Activated T-cell treated with anti-CD3 and anti-CD28 coated beads, Interleukin-2, amount 50 U/mL, for 72 hours (primary cell): ENCODE measurements around the gene TOM1. TPM values are rescaled to one million over a fixed set of nuclear protein-coding genes. Genes with fewer than 3 reads are reported as not detected.

Experiments
- ATAC-seq, 2 donors: fragments of 150-1000 bp; cut with Tn5 transposase; replicated peaks in 1 of 2; 2 replicates each; pipeline ENCODE4 v1.10.0; 2021; ENCODE audit warnings: moderate library complexity in 2 of 2, mild to moderate bottlenecking in 1 of 2
- DNase-seq, 2 donors: peaks; one replicate each; pipeline ENCODE4 v3.0.0; 2021 to 2022; ENCODE audit warnings: mixed read lengths in 1 of 2
- H3K27ac Mint-ChIP-seq: one replicate; pipeline ENCODE4 v1.8.0; 2022; ENCODE audit warnings: mild to moderate bottlenecking, moderate library complexity, mixed read lengths
- H3K27me3 Mint-ChIP-seq: one replicate; pipeline ENCODE4 v1.8.0; 2022; ENCODE audit warnings: low read depth, mixed read lengths
- H3K36me3 Mint-ChIP-seq, 2 donors: one replicate each; pipeline ENCODE4 v1.8.0; 2022; ENCODE audit warnings: mixed read lengths in 2 of 2, mild to moderate bottlenecking in 1 of 2; ENCODE audit not compliant: insufficient read depth in 2 of 2
- H3K4me1 Mint-ChIP-seq: one replicate; pipeline ENCODE4 v1.8.0; 2022; ENCODE audit warnings: low read depth, mixed read lengths
- H3K4me3 Mint-ChIP-seq, 2 donors: one replicate each; pipeline ENCODE4 v1.8.0; 2022; ENCODE audit warnings: mild to moderate bottlenecking in 2 of 2, mixed read lengths in 2 of 2, moderate library complexity in 2 of 2
- H3K9me3 Mint-ChIP-seq, 2 donors: one replicate each; pipeline ENCODE4 v1.8.0; 2022; ENCODE audit warnings: mixed read lengths in 2 of 2
- total RNA-seq, 2 donors: library from RNA; stranded (reverse); gene quantifications; one replicate each; pipeline ENCODE4 v1.2.3, GENCODE V29; 2022

Gene TOM1
- total RNA-seq = 10 to 100 TPM; 38.4 to 40.4 TPM

- DNase-seq = peak; percentile 98 to 99
- Mint-ChIP-seq H3K27ac (peak within 1 kb of the TSS; percentile 97), H3K4me1 (peaks cover 44% of the 10 kb centered on the region), H3K9me3 (no peaks in the 10 kb centered on the region), H3K27me3 (no peaks in the 10 kb centered on the region), H3K4me3 (peak within 1 kb of the TSS; percentile 94 to 99), H3K36me3 (no peaks in the 10 kb centered on the region)
- ATAC-seq = peak; percentile 95 to 96
Observed at GRCh38 chr22:35299673-35300499, at the start of gene TOM1. Gene TOM1 (plus strand): TSS chr22:35299894. CDS start chr22:35299929, 35 bp downstream.

- Mint-ChIP-seq H3K27ac (no peak overlapping the region), H3K4me1 (peaks cover 6% of the 10 kb centered on the region), H3K9me3 (no peaks in the 10 kb centered on the region), H3K36me3 (no peaks in the 10 kb centered on the region), H3K4me3 (no peak overlapping the region), H3K27me3 (peaks cover 19% of the 10 kb centered on the region)
- DNase-seq (no peak), ATAC-seq (no peak)
Observed at GRCh38 chr22:35250156-35250555, 49.5 kb upstream of the TOM1 start.

GRCh38 chr22:35253946-35254345 lies 45.7 kb upstream of the TOM1 start:
- H3K9me3 Mint-ChIP-seq = no peaks in the 10 kb centered on the region
- ATAC-seq = no peak
- H3K4me3 Mint-ChIP-seq = no peak overlapping the region
- no peak overlapping the region for H3K27ac Mint-ChIP-seq
- peaks cover 5 to 7% of the 10 kb centered on the region in 2 donors for H3K36me3 Mint-ChIP-seq
- DNase-seq = no peak
- no peaks in the 10 kb centered on the region for H3K27me3 Mint-ChIP-seq
- peaks cover 22% of the 10 kb centered on the region for H3K4me1 Mint-ChIP-seq

- H3K9me3 Mint-ChIP-seq = no peaks in the 10 kb centered on the region
- no peaks in the 10 kb centered on the region for H3K27me3 Mint-ChIP-seq
- peak; percentile 26 to 27 for ATAC-seq
- H3K4me3 Mint-ChIP-seq = peak overlapping the region; percentile 90 to 94
- DNase-seq = no peak
- peaks cover 34% of the 10 kb centered on the region for H3K4me1 Mint-ChIP-seq
- H3K36me3 Mint-ChIP-seq = peaks cover 6 to 12% of the 10 kb centered on the region in 2 donors
- peak overlapping the region; percentile 81 for H3K27ac Mint-ChIP-seq
Observed at GRCh38 chr22:35257002-35257320, 42.7 kb upstream of the TOM1 start.

- peaks cover 6 to 12% of the 10 kb centered on the region in 2 donors for H3K36me3 Mint-ChIP-seq
- peak; percentile 87 to 90 for DNase-seq
- peak within 1 kb of the TSS; percentile 83 for H3K27ac Mint-ChIP-seq
- H3K27me3 Mint-ChIP-seq = no peaks in the 10 kb centered on the region
- peak within 1 kb of the TSS; percentile 90 to 94 for H3K4me3 Mint-ChIP-seq
- peak; percentile 95 to 96 for ATAC-seq
- no peaks in the 10 kb centered on the region for H3K9me3 Mint-ChIP-seq
- peaks cover 28% of the 10 kb centered on the region for H3K4me1 Mint-ChIP-seq
Observed at GRCh38 chr22:35257321-35258190, 42.1 kb upstream of the TOM1 start, which contains the start of gene HMGXB4. Gene HMGXB4 (plus strand): TSS chr22:35257493. CDS start chr22:35262391, 4,898 bp downstream.

GRCh38 chr22:35258191-35258988 lies 41.3 kb upstream of the TOM1 start:
- Mint-ChIP-seq H3K9me3 (no peaks in the 10 kb centered on the region), H3K27me3 (no peaks in the 10 kb centered on the region), H3K4me3 (peak overlapping the region; percentile 88 to 94), H3K36me3 (peaks cover 6 to 16% of the 10 kb centered on the region in 2 donors), H3K27ac (peak overlapping the region; percentile 83), H3K4me1 (peaks cover 28% of the 10 kb centered on the region)
- DNase-seq = no peak
- ATAC-seq = no peak

GRCh38 chr22:35264986-35265385 lies 34.7 kb upstream of the TOM1 start:
- H3K27ac Mint-ChIP-seq = peak overlapping the region; percentile 73
- peaks cover 18 to 31% of the 10 kb centered on the region in 2 donors for H3K36me3 Mint-ChIP-seq
- DNase-seq (no peak), ATAC-seq (no peak)
- H3K9me3 Mint-ChIP-seq = no peaks in the 10 kb centered on the region
- H3K4me1 Mint-ChIP-seq = peaks cover 13% of the 10 kb centered on the region
- no peaks in the 10 kb centered on the region for H3K27me3 Mint-ChIP-seq
- no peak overlapping the region for H3K4me3 Mint-ChIP-seq

- ATAC-seq (no peak), DNase-seq (no peak)
- peaks cover 11% of the 10 kb centered on the region for H3K4me1 Mint-ChIP-seq
- peaks cover 19 to 32% of the 10 kb centered on the region in 2 donors for H3K36me3 Mint-ChIP-seq
- H3K9me3 Mint-ChIP-seq = no peaks in the 10 kb centered on the region
- H3K27me3 Mint-ChIP-seq = no peaks in the 10 kb centered on the region
- no peak overlapping the region for H3K4me3 Mint-ChIP-seq
- H3K27ac Mint-ChIP-seq = no peak overlapping the region
Observed at GRCh38 chr22:35266277-35266676, 33.4 kb upstream of the TOM1 start.

GRCh38 chr22:35269630-35270029 lies 30.1 kb upstream of the TOM1 start:
- Mint-ChIP-seq H3K4me3 (no peak overlapping the region), H3K27ac (peak overlapping the region; percentile 53), H3K4me1 (peaks cover 34% of the 10 kb centered on the region), H3K36me3 (peaks cover 19 to 38% of the 10 kb centered on the region in 2 donors), H3K27me3 (no peaks in the 10 kb centered on the region), H3K9me3 (no peaks in the 10 kb centered on the region)
- DNase-seq (no peak), ATAC-seq (no peak)

GRCh38 chr22:35274154-35274871 lies 25.4 kb upstream of the TOM1 start:
- Mint-ChIP-seq H3K27ac (peak overlapping the region; percentile 60), H3K27me3 (no peaks in the 10 kb centered on the region), H3K9me3 (no peaks in the 10 kb centered on the region), H3K4me3 (peak overlapping the region in 1 of 2 donors; percentile 6), H3K36me3 (peaks cover 7 to 19% of the 10 kb centered on the region in 2 donors), H3K4me1 (peaks cover 35% of the 10 kb centered on the region)
- DNase-seq (no peak), ATAC-seq (peak; percentile 36 to 39)

- Mint-ChIP-seq H3K36me3 (peaks cover 10 to 16% of the 10 kb centered on the region in 2 donors), H3K4me3 (no peak overlapping the region), H3K27ac (no peak overlapping the region), H3K9me3 (no peaks in the 10 kb centered on the region), H3K27me3 (no peaks in the 10 kb centered on the region), H3K4me1 (peaks cover 31% of the 10 kb centered on the region)
- ATAC-seq (peak in 1 of 2 donors; percentile 46), DNase-seq (no peak)
Observed at GRCh38 chr22:35275580-35275979, 24.1 kb upstream of the TOM1 start.

GRCh38 chr22:35276019-35276418 lies 23.7 kb upstream of the TOM1 start:
- H3K4me1 Mint-ChIP-seq = peaks cover 31% of the 10 kb centered on the region

More at GRCh38 chr22:35276019-35276418, 23.7 kb upstream of the TOM1 start:
- peak in 1 of 2 donors; percentile 71 for ATAC-seq
- H3K27me3 Mint-ChIP-seq = no peaks in the 10 kb centered on the region
- H3K9me3 Mint-ChIP-seq = no peaks in the 10 kb centered on the region
- H3K4me3 Mint-ChIP-seq = no peak overlapping the region
- DNase-seq = no peak
- H3K36me3 Mint-ChIP-seq = peaks cover 12 to 16% of the 10 kb centered on the region in 2 donors
- H3K27ac Mint-ChIP-seq = no peak overlapping the region
